Superior temporal gyrus (tissue), 1 donor: ENCODE measurements around the gene TSPAN17.

Experiments used
- DNase-seq: peaks from one replicate; pipeline ENCODE4 v3.0.0-alpha.2; 2016; ENCODE audit errors: extremely low spot score

TSPAN17 gene

DNA sequence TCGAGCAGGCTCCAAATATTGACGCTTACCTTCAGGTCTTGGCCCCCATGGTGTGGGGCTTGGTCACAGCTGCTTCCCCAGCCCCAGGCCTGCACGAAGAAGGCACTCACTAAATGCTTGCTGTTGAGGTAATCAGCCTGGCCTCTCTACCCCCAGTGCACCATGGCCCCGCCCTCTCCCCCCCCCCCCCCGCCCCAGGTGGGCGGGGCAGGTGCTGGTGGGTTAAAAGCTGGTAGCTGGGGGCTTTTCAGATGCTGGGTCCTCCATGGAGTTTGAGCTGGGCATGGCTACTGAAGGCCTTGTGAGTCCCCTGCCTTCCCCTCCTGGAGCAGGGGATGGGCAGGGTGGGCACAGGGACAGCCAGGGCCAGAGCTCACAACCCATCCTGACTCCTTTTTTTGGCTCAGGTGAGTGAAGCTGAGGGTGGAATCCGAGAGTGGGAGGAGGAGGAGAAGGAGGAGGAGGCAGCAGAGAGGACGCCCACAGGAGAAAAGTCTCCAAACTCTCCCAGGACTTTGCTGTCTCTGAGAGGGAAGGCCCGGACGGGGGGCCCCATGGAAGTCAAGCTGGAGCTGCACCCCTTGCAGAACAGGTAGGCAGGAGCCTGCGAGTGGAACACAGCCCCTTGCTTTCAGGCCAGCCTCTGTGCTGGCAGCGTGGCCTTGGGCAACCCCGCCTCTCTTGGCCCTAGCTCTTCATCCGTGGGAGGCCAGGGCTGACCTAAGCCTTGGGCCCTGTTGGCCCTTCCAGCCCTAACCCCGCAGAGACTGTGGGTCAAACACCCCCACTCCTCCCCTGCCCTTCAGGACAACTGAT, 4.4 kb upstream of the TSPAN17 start:
- DNase-seq = no peak

DNA sequence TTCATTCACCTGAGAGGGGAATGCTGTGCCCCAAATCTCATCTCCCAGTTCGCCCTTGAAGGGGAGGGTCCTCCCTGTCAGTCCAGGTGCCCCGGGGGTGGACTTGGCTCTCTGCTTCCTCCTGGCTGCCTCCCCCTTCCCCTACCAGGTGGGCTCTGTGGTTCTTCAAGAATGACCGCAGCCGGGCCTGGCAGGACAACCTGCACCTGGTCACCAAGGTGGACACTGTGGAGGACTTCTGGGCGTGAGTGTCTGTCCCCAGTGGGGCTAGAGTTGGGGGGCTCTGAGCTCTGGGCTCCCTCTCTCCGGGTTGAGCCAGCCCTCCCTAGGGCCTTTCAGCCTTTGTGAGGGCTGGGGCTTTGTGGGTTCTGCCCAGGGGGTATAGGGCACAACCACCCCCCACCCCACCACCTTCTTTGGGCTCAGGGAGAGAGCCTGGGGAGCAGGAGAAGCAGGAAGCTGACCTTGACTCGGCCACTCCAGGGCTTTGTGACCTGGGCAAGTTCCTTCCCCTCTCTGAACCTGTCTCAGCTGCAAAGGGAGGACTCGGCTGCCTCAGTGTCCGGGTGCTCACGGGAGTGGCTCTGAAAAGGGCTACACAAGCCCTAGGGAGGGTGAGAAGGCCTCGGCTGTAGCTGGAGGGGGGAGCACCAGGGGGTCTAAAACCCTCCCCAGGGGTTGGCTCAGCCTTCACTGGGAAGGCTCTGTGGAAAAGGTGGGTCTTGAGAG, 3.6 kb upstream of the TSPAN17 start:
- DNase-seq = no peak

DNA sequence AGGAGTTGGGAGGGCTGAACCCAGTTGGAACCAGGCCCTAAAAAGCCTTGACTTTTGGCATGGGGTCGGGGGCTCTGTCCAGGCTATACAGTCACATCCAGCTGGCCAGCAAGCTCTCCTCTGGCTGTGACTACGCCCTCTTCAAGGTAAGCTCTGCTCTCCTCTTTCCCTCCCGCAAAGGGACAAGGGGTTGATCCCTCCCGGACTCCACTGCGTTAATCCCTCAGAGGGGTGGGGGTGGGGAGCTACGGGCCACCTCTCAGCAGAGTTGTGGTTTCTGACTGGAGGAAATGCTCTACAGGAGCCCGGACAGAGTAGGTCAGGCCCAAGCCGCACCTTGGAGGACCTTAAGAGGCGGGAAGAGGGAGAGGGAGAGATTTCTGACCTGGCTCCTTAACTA, 3.0 kb upstream of the TSPAN17 start:
- no peak for DNase-seq

DNA sequence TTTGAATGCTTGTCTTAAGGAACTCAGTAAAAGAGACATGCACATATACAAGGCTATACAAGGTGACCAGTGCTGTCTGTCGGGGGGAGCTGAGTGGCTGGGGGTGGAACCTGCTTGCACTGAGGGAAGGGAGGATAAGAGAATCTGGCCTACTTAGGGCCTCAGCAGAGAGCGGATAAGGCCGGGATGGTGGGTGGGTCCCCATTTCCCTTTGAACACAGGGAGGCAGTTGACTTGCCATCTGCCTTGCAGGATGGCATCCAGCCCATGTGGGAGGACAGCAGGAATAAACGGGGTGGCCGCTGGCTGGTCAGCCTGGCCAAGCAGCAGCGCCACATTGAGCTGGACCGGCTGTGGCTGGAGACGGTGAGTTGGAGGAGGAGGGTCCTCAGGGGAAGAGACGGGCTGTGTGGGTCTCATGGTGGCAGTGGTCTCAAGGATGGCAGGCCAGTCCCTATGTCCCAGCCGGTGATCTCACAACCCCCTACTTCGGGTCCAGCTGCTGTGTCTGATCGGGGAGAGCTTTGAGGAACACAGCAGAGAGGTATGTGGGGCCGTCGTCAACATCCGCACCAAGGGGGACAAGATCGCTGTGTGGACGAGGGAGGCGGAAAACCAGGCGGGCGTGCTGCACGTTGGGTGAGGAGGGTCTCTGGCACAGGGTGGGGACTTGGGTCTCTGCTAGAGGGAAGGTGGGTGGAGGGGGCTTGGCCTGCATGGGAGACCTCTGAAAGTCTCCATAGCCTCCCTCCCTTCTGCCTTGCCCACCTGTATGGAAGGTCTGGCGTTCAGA, 2.2 kb upstream of the TSPAN17 start:
- no peak for DNase-seq

DNA sequence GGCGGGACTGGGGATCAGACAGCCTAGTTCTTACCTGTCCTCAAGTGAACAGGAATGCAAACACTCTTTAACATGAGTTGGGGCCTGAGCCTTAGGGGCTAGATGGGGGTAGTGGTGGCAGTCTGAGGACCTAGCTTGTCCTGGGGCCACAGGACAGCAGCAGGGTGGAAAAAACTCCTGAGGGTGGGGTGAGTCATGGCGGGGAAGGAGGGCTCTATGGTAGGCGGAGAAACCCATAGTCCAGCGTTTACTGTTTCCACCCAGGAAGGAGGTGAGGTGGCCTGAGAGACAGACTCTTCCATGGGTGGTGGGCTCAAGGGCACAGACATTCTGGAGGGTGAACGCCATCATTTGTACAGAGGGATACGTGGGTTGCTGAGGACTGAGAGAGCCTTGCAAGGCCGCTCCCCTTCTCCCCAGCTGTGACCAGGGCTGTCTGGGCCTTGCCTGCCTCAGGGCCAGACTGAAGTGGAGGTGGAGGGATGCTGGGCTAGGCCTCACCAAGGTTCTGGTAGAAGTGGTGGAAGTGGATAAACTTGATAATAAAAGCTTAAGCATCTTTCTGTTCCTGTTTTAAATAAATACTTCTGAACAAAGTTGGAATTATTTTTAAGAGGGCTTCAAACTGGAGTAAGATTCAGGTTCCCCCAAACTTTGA, 1.1 kb upstream of the TSPAN17 start:
- DNase-seq = no peak

DNA sequence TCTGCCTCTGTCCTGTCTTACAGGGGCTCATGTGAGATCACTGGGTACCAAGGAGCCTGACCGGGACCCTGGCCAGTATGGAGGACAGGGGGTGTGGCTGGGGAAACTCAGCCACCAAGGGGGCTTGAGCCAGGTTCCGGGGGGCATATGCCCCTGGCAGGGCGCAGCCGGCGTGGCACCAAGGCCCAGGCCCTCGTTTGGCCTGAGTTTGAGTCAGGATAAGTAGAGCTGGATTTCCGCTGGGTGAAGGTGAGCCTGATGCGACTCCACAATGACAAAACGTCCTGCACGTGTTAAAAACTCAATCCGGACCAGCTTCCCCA, 616 bp upstream of the TSPAN17 start:
- DNase-seq = no peak

DNA sequence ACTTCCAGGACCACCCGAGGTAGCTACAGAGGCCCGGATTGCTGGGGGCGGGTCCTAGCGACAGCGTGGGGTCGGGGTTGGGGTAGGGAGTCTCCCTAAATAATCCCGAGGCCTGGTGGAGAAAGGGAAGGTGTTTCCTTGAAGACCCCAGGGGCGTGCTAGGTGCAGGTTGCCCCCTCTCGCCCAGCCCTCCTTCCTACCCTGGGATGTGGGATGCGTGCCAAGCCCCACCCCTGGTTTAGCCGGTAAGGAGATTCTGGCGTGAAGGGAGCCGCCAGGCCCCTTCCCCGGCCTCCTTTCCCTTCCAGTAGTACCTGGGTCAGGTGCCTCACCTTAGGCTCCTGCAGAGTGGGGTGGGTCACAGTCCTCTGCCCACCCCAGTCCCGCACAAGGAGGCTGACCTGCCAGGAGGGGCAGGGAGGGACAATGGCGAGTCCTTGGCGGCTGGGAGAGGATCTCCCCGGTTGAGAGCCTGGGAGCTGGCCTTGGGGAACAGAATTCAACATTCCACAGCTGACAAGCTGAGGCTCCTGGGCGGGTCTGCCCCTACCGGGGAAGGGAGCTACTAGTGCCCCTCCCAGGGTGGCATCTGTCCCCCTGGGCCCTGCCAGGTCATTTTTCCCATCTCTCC, 674 bp downstream of the TSPAN17 start:
- DNase-seq = no peak

DNA sequence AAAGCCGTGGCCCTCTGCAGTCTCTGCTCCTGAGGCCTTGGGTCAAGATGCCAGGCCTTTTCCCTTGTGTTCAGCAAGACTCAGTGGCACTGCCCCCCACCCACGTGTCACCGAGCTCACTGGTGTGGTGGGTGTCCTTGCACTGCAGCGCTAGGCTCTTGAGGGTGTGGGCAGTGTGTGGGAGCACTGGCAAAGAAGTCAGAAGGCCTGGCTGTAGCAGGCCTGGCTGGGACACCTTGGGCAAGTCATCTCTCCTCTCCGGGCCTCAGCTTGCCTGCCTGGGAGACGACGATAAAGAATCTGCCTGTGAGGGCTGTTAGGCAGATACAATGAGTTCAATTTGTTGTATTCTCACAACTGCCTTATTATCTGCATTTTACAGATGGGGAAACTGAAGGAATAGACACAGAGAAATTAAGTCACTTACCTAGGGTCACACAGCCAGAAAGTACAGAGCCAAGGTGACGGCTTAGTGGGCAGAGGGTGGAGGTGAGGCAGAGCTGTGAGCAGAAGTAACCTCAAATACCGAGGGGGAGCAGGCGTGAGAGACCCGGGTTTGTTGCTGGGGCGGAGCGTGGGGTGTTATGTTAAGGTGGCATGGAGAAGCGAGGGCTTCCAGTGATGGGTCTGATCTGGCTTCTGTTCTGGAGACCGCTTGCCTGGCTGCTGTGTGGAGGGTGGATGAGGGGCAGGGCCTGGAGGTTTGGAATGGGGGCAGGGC, 1.4 kb downstream of the TSPAN17 start:
- no peak for DNase-seq

DNA sequence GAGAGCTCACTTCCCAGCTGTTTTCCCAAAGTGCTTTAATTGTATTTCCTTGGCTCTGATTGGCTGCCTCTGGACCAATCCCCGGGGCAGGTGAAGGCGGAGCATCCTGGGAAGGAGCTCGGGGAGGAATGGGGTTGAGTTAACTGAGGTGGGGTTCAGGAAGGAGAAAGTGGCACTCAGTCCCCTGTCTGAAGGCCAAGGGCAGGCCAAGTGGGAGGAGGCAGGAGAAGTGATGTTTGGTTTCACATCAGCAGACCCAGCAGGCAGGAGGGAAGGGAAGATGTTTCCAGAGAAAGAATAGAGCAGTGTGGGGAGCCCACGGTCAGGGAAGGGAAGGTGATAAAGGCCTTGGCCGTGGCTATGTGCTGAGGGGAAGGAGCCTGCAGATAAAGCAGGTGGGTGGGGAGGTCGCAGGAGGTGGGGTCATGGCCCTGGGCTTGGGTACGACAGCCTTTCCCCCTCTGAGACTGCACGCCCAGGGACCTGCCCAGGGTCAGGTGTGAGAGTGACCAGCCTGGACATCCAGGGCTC, 3.1 kb downstream of the TSPAN17 start:
- DNase-seq = peak; percentile 35

DNA sequence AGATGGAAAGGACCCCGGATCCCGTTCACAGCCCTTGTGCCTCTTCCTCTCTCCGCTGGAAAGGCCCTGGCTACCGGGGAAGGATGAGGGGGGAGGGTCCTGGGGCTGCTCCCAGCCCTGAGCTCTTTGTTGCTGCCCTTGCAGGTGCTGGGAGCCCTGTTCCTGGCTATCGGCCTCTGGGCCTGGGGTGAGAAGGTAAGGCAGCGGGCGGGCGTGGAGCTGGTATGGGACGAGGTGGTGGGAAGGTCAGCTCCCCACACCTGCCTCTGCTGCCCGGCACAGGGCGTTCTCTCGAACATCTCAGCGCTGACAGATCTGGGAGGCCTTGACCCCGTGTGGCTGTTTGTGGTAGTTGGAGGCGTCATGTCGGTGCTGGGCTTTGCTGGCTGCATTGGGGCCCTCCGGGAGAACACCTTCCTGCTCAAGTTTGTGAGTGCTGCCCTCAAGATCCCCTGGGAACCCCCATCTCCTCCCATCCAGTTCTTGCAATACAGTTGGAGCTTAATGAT, 4.2 kb downstream of the TSPAN17 start:
- no peak for DNase-seq

DNA sequence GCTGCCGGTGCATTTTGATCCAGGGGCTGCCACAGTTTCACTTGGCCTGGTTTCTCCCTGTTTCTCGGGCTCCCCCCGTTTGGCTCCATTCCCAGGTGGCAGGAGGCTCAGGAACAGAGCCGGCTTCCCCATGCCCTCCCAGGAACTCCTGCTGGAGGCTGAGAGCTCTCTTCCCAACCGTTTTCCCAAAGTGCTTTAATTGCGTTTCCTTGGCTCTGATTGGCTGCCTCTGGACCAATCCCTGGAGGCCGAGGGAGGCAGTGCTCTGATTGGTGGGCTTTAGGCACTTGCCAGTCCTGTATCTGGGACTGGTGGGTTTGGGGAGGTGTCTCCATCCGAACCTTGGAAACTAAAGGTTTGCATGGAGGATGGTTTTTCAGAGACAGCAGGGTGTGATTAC, 4.9 kb downstream of the TSPAN17 start:
- peak; percentile 78 for DNase-seq

DNA sequence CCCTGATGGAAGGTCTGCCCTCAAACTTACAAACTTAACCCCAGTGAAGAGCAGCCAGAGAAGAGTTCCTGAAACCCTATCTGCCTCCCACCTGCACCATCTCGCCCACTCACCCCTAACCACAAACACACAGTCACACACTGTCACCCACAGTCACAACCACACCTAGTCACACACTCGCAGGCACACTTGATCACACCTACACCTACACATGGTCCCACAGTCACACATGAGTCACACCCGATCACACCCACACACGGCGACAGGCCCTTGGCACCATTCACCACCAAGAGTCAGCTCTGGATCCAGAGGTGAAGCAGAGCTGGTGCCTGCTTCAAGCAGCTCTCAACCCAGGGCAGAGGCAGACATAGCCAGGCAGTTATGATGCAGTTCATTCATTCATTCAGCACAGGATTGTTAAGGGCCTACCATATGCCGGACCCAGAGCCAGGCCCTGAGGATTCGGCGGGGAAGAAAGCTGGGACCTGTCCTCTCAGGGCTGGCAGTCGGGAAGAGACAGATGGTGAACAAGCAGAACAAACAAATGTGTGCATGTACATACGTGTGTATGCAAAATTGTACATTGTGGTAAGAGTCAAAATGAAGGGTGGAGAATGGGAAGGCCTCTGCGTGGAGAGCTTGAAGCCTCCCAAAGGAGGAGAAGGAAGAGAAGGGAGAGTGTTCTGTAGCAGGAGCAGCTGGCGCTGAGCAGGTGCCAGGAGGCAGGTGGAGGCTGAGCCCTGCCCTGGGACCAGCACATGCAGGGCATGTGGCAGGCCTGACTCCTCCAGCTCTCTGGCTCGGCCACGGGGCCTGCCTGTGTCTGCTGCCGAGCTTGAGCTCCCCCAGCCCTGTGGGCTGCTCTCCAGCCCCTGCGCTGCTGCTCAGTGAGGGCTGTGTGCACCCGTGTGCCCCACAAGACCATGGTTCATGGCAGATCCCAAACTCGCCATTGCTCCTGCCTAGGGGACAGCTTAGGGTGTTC, 6.4 kb downstream of the TSPAN17 start:
- DNase-seq = peak; percentile 27

DNA sequence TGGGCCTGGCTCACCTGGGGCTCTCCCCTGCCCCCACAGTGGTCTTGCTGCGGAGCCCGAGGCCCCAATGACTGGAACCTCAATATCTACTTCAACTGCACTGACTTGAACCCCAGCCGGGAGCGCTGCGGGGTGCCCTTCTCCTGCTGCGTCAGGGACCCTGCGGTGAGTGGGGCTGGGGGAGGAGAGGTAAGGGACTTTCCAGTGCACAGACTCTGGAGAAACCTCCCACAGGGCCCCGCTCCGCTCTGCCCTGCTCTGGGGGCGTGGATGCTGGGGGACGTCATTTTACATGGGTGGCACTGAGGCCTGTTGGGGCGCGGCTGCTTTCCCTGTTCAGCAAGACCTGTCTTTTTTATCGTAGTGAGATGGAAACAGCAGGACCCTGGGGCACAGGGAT, 7.6 kb downstream of the TSPAN17 start:
- DNase-seq = no peak

DNA sequence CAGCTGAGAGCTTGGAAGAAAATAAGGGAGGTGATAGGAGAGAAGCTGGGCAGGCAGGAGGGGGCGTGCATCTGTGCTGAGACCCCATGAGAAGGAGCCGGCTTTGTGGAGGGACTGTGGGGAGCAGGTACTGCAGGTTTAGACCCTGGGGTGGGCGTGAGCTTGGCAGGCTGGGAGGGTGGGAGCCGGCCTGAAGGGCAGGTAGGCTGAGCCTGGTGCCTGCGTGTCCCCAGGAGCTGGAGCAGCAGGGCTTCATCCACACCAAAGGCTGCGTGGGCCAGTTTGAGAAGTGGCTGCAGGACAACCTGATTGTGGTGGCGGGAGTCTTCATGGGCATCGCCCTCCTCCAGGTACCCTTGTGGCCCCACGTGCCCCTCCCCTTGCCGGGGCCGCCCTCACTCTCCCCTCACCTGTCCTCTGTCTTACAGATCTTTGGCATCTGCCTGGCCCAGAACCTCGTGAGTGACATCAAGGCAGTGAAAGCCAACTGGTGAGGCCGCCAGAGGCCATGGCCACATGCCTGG, 9.2 kb downstream of the TSPAN17 start:
- DNase-seq = no peak

DNA sequence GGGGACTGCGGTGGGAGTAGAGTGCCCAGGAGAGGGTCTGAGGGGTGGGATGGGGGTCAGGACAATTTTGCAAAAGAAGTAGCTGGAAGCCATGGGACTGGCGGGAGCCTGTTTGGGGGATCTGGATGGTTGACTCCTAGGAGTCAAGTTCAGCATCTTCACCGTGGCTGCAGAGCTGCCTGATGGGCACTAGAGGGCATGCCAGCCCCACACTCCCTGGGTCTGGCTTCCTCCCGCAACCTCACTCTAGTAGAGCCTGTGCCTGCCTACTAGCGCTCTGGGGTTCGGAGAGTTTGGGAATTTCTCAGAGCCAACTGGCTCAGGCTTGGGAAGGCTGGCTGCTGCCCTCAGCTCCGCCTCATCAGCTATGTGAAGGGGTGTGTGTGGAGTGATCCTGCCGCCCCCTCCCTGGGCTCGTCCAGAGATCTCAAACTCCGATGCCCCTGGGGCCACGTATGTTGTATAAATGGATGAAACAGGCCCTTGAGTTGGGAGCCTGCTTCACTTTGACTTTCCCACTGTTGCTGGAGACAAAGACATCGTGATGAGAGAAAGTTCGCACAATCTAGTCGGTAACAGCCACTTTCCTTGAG, 10.8 kb downstream of the TSPAN17 start:
- DNase-seq = peak; percentile 83

DNA sequence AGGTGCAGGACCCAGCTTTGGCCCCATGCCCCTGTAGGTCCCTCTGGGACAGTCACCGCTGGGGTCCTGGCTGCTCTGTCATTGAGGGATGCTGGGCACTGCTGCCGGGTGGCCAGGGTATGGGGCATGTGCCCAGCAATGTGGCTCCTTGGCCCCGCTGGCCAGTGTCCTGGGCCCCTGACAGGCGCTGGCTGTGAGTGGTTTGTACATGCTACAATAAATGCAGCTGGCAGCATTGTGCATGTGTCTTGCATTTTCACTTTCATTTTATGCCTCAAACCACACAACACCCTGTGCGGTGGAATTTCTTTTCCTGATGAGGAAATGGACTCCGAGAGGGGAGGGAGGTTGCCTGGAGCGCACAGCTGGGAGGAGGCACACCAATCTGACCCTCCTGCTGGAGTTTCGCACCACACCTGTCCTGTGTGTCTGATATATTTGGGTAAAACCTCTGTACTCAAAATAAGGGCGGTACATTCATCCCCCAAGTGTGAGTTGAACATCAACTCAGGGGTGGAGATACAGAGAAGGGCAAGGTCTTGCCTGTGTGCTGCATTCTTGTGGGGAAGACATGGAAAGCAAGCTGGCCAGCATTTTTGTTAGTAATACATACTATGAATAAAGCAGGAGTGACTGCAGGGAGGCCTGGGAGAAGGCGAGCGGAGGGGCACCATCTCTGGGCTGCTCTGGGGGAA, 11.7 kb downstream of the TSPAN17 start:
- no peak for DNase-seq

DNA sequence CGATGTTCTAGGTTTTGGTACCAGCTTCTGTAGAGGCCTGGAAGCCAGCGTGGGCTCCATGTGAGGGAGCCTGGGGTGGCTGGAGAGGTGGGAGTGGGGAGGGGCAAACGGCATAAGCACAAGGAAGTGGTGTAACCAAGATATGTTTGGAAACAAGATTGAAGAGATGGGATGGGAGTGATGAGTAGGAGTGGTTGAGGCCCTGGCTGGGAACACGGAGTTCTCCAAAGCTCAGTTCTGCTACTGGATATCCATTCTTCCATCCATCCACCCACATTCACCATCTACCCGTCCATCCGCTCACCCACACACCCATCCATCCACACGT, 12.2 kb downstream of the TSPAN17 start:
- DNase-seq = peak; percentile 34

DNA sequence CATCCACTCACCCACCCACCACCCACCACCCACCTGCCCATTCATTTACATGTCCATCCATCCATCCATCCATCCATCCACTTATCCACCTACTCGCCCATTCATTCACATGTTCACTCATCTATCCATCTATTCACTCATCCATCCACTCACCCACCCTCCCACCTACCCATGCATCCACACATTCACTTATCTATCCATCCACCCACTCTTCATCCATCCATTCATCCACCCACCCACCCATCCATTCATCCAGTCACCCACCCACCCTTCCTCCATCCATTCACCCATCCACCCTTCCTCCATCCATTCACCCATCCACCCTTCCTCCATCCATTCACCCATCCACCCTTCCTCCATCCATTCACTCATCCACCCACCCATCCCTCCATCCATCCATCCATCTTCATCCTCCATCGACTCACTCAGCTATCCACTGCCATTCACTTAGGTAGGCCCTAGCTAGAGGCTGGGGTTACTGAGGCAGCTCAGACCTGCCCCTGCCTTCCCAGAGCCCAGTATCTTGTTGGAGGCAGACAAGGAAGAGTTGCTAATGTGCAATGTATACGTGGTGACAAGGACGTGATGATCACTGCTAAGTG, 12.7 kb downstream of the TSPAN17 start:
- DNase-seq = no peak
